K562 (cell line): ENCODE results near the gene IGFALS. TPM values are rescaled to one million over a fixed set of nuclear protein-coding genes. Genes with fewer than 3 reads are reported as not detected.

ENCODE experiments used
- BCOR ChIP-seq: fragments of 450-650 bp; IDR thresholded peaks from 2 replicates; pipeline ENCODE4 v1.6.1; 2016
- CEBPZ ChIP-seq: fragments of 150-350 bp; IDR thresholded peaks from 2 replicates; pipeline ENCODE4 v1.6.1; 2014; ENCODE audit warnings: low read depth, mild to moderate bottlenecking, low read length, borderline replicate concordance
- CREB3 ChIP-seq: fragments of 450-650 bp; conservative IDR thresholded peaks from 2 replicates; pipeline ENCODE4 v1.6.1; 2016; ENCODE audit warnings: missing genetic modification characterization, low read depth, mild to moderate bottlenecking, missing compliant biosample characterization, moderate library complexity
- DNMT1 ChIP-seq: fragments of 450-650 bp; IDR thresholded peaks from 2 replicates; pipeline ENCODE4 v1.6.1; 2016; ENCODE audit warnings: antibody characterized with exemption, mild to moderate bottlenecking
- ELF2 ChIP-seq: fragments of 250-450 bp; sonication (Bioruptor Pico); IDR thresholded peaks from 2 replicates; pipeline ENCODE4 v1.5.0; 2021; ENCODE audit warnings: mild to moderate bottlenecking
- ETS1 ChIP-seq: conservative IDR thresholded peaks from 2 replicates; pipeline ENCODE4 v1.6.1; 2011; ENCODE audit warnings: low read depth, mild to moderate bottlenecking, low read length; ENCODE audit not compliant: control insufficient read depth
- EZH2 ChIP-seq: IDR thresholded peaks from 2 replicates; pipeline ENCODE4 v1.6.1; 2012; ENCODE audit warnings: low read depth, mild to moderate bottlenecking, inconsistent platforms, low read length, borderline replicate concordance
- GTF2B ChIP-seq: IDR thresholded peaks from 2 replicates; pipeline ENCODE4 v1.6.1; 2011; ENCODE audit not compliant: insufficient read length; ENCODE audit errors: extremely low read depth
- GTF2E2 ChIP-seq: fragments of 200-800 bp; sonication (Bioruptor generic); IDR thresholded peaks from 2 replicates; pipeline ENCODE4 v1.6.1; 2016; ENCODE audit warnings: missing genetic modification characterization, missing compliant biosample characterization
- HIVEP1 ChIP-seq: fragments of 250-450 bp; sonication (Bioruptor Pico); IDR thresholded peaks from 2 replicates; pipeline ENCODE4 v1.4.0; 2020; ENCODE audit warnings: mild to moderate bottlenecking
- HMGXB4 ChIP-seq: sonication (generic); formaldehyde crosslinking; IDR thresholded peaks from 2 replicates; pipeline ENCODE4 v1.8.1; 2023; ENCODE audit warnings: mild to moderate bottlenecking, missing genetic modification reagents
- MYBL2 ChIP-seq, 2 experiments: fragments of 450-650 bp in 1 of 2; sonication (generic) in 1 of 2; formaldehyde crosslinking in 1 of 2; IDR thresholded peaks; 2 replicates each; pipeline versions ENCODE4 v1.6.1 to v1.8.1; 2017 to 2022; ENCODE audit warnings: borderline replicate concordance in 1 of 2, inconsistent platforms in 1 of 2, low read depth in 1 of 2, mild to moderate bottlenecking in 1 of 2, missing genetic modification reagents in 1 of 2, moderate library complexity in 1 of 2
- NCOA6 ChIP-seq: fragments of 450-650 bp; IDR thresholded peaks from 2 replicates; pipeline ENCODE4 v1.6.1; 2017; ENCODE audit warnings: mild to moderate bottlenecking
- NEUROD1 ChIP-seq: fragments of 150-350 bp; IDR thresholded peaks from 2 replicates; pipeline ENCODE4 v1.6.1; 2014; ENCODE audit warnings: borderline replicate concordance, low read length, low read depth; ENCODE audit not compliant: partially characterized antibody
- SMARCA5 ChIP-seq: fragments of 450-650 bp; IDR thresholded peaks from 2 replicates; pipeline ENCODE4 v1.6.1; 2016
- TGIF2 ChIP-seq: sonication (generic); formaldehyde crosslinking; IDR thresholded peaks from 2 replicates; pipeline ENCODE4 v1.8.1; 2022; ENCODE audit warnings: mild to moderate bottlenecking, missing genetic modification reagents, moderate library complexity
- THAP7 ChIP-seq: fragments of 250-450 bp; sonication (Bioruptor Pico); IDR thresholded peaks from 2 replicates; pipeline ENCODE4 v1.5.0; 2021
- ZNF253 ChIP-seq: fragments of 250-450 bp; sonication (Bioruptor Pico); conservative IDR thresholded peaks from 2 replicates; pipeline ENCODE4 v1.6.1; 2021; ENCODE audit warnings: mild to moderate bottlenecking
- polyA plus RNA-seq, 8 experiments: library from polyadenylated mRNA; depleted of rRNA in 4 of 8; stranded (reverse) in 5 of 8; unstranded in 3 of 8; fragments of >200 nt; fragmentation: Nextera tagmentation in 2 of 8; fragmentation: Illumina TruSeq in 1 of 8; extraction: Ambion mirVana in 2 of 8; extraction: Trizol in 1 of 8; gene quantifications; 2 replicates each; pipeline versions ENCODE4 v1.2.1 to v1.2.3, GENCODE V29; 2011 to 2014; ENCODE audit warnings: inconsistent platforms in 1 of 8, missing spikeins in 1 of 8
- total RNA-seq, 7 experiments: library from RNA; depleted of rRNA in 6 of 7; stranded (reverse); fragments of >200 nt in 6 of 7; fragmentation: Illumina TruSeq in 2 of 7; extraction: Trizol in 2 of 7; gene quantifications; 2 replicates each; pipeline versions ENCODE4 v1.2.1 to v1.2.3, GENCODE V29; 2011 to 2021; ENCODE audit warnings: low replicate concordance in 1 of 7

Gene IGFALS
- total and polyA plus RNA-seq, 9 of the 15 experiments (the other 6 are each of a cell fraction or from before 2014, with no cell fraction given), result not detected

- TF ChIP-seq TGIF2 (CRISPR knock-in tag) (no peak), HIVEP1 (CRISPR knock-in tag) (no peak), BCOR (peak; percentile 96), HMGXB4 (CRISPR knock-in tag) (no peak), GTF2B (no peak), MYBL2 (IDR thresholded peaks at IDR 0.05; ENCODE audit: low read depth) (no peak), MYBL2 (CRISPR knock-in tag; IDR thresholded peaks at IDR 0.05; ENCODE audit: borderline replicate concordance) (no peak), NCOA6 (no peak), CREB3 (tag) (peak; percentile 64; the same call in 1 of the 2 replicates), SMARCA5 (no peak), EZH2 (no peak), ELF2 (CRISPR knock-in tag) (no peak), CEBPZ (no peak), THAP7 (no peak), DNMT1 (no peak), GTF2E2 (tag) (peak; percentile 60; the same call in 1 of the 2 replicates), ZNF253 (CRISPR knock-in tag) (no peak), ETS1 (no peak), NEUROD1 (peak; percentile 34)
Measured at GRCh38 chr16:1832838-1833454, 39.4 kb upstream of the IGFALS start (continued).
